ENCODE measurements around the gene STX7.
A peak's percentile ranks its signal among the peaks of the same experiment; 100 is the strongest.

The STX7 gene

GRCh38 chr6:132466952-132467351 lies 46.0 kb downstream of the STX7 start:
- no peak for DNase-seq

- DNase-seq = no peak
Measured at GRCh38 chr6:132465530-132466485, 47.1 kb downstream of the STX7 start.

GRCh38 chr6:132464538-132465256 lies 48.2 kb downstream of the STX7 start:
- no peak for DNase-seq

GRCh38 chr6:132461958-132462357 lies 51.0 kb downstream of the STX7 start:
- no peak for DNase-seq

GRCh38 chr6:132459605-132459952 lies 53.3 kb downstream of the STX7 start:
- no peak for DNase-seq

- no peak for DNase-seq
Measured at GRCh38 chr6:132458887-132459604, 53.9 kb downstream of the STX7 start.

GRCh38 chr6:132456700-132457143 lies 56.2 kb downstream of the STX7 start:
- no peak for DNase-seq

GRCh38 chr6:132446855-132447241 lies 66.1 kb downstream of the STX7 start:
- no peak for DNase-seq

- no peak for DNase-seq
Measured at GRCh38 chr6:132446141-132446854, 66.6 kb downstream of the STX7 start.

GRCh38 chr6:132445201-132445951 lies 67.5 kb downstream of the STX7 start:
- DNase-seq = no peak

GRCh38 chr6:132443206-132443605 lies 69.7 kb downstream of the STX7 start:
- no peak for DNase-seq

GRCh38 chr6:132430110-132430509 lies 82.8 kb downstream of the STX7 start:
- no peak for DNase-seq

GRCh38 chr6:132425176-132425575 lies 87.7 kb downstream of the STX7 start:
- no peak for DNase-seq

GRCh38 chr6:132423839-132424238 lies 89.1 kb downstream of the STX7 start:
- DNase-seq = no peak

GRCh38 chr6:132418235-132418965 lies 94.5 kb downstream of the STX7 start:
- no peak for DNase-seq

GRCh38 chr6:132414761-132415160 lies 98.2 kb downstream of the STX7 start:
- DNase-seq = no peak

GRCh38 chr6:132414322-132414721 lies 98.6 kb downstream of the STX7 start:
- DNase-seq = peak in 1 of 3 experiments; percentile 22

GRCh38 chr6:132413499-132413802 lies 99.5 kb downstream of the STX7 start:
- DNase-seq = no peak

GRCh38 chr6:132412656-132413498 lies 100.0 kb downstream of the STX7 start:
- no peak for DNase-seq

- no peak for DNase-seq
Measured at GRCh38 chr6:132411296-132411695, 101.6 kb downstream of the STX7 start.

All from NCI-H1417 (cell line).